ENCODE measurements around the gene MRNIP. TPM values are rescaled to one million over a fixed set of nuclear protein-coding genes. Genes with fewer than 3 reads are reported as not detected.
A peak's percentile ranks its signal among the peaks of the same experiment; 100 is the strongest.

MRNIP gene
- polyA plus RNA-seq, 1 donor (not counting 4 experiments of a cell fraction or from before 2014, with no cell fraction given), result 14.9 TPM

- TF ChIP-seq CTCF (optimal IDR thresholded peaks at IDR 0.05 in 1 of 3, IDR thresholded peaks at IDR 0.05 in 1 of 3, conservative IDR thresholded peaks at IDR 0.05 in 1 of 3; ENCODE audit: extremely low read depth in 1 of 3, insufficient read depth in 2 of 3, low read length in 3 of 3), result no peak
- TF ChIP-seq EZH2 (IDR thresholded peaks at IDR 0.05; ENCODE audit: low read length), result no peak
Observed at GRCh38 chr5:179795049-179795862, 63.4 kb downstream of the MRNIP start.

GRCh38 chr5:179794575-179794974 lies 64.0 kb downstream of the MRNIP start:
- H3K9me3 ChIP-seq (ENCODE audit: control insufficient read depth, low read depth, low read length), result no peaks in the 10 kb centered on the region
- peak overlapping the region; percentile 75 for H3K4me2 ChIP-seq (ENCODE audit: control insufficient read depth, extremely low read depth, insufficient read depth, low read depth, low read length)
- H3K79me2 ChIP-seq (ENCODE audit: control insufficient read depth, insufficient read depth, low read length), result no peaks in the 10 kb centered on the region
- no peaks in the 10 kb centered on the region for H3K27me3 ChIP-seq (ENCODE audit: control insufficient read depth, extremely low read depth, insufficient read depth, low read length)
- H2AFZ ChIP-seq (ENCODE audit: control insufficient read depth, low read length), result no peak overlapping the region
- H3K9ac ChIP-seq (ENCODE audit: control insufficient read depth, extremely low read depth, insufficient read depth, low read length), result no peak overlapping the region
- FAIRE-seq, result no peak
- no peaks in the 10 kb centered on the region for H3K9me1 ChIP-seq (ENCODE audit: control insufficient read depth, extremely low read depth, insufficient read depth, low read length)
- dilution Hi-C loops (cut with MboI; ENCODE audit: extremely low pct_ligation_motif_present, low sequenced_read_pairs), result no loop called here
- no peaks in the 10 kb centered on the region for H4K20me1 ChIP-seq (ENCODE audit: control insufficient read depth, extremely low read depth, insufficient read depth, low read length)
- TF ChIP-seq EZH2 (IDR thresholded peaks at IDR 0.05; ENCODE audit: low read length), result no peak
- H3K36me3 ChIP-seq (ENCODE audit: control insufficient read depth in 2 of 2, extremely low read depth in 1 of 2, insufficient read depth in 2 of 2, low read length in 2 of 2), result peaks cover 19 to 20% of the 10 kb centered on the region in 2 experiments
- DNase-seq (ENCODE audit: low read depth, low spot score), result no peak
- H3K4me1 ChIP-seq (ENCODE audit: control insufficient read depth, extremely low read depth, insufficient read depth, low read length), result peaks cover 22% of the 10 kb centered on the region
- H3K4me3 ChIP-seq (ENCODE audit: control insufficient read depth in 2 of 3, extremely low read depth in 1 of 3, insufficient read depth in 2 of 3, low read depth in 1 of 3, low read length in 3 of 3), result no peak overlapping the region
- no peak overlapping the region for H3K27ac ChIP-seq (ENCODE audit: control insufficient read depth, insufficient read depth, low read length)

More at GRCh38 chr5:179795049-179795862, 63.4 kb downstream of the MRNIP start:
- H3K27ac ChIP-seq (ENCODE audit: control insufficient read depth, insufficient read depth, low read length), result peak overlapping the region; percentile 40
- peak overlapping the region; percentile 40 to 64 (median 57) for H3K4me3 ChIP-seq (ENCODE audit: control insufficient read depth in 2 of 3, extremely low read depth in 1 of 3, insufficient read depth in 2 of 3, low read depth in 1 of 3, low read length in 3 of 3)
- no peak for DNase-seq (ENCODE audit: low read depth, low spot score)
- H3K27me3 ChIP-seq (ENCODE audit: control insufficient read depth, extremely low read depth, insufficient read depth, low read length), result no peaks in the 10 kb centered on the region
- H3K4me1 ChIP-seq (ENCODE audit: control insufficient read depth, extremely low read depth, insufficient read depth, low read length), result peaks cover 22% of the 10 kb centered on the region
- H3K4me2 ChIP-seq (ENCODE audit: control insufficient read depth, extremely low read depth, insufficient read depth, low read depth, low read length), result peak overlapping the region; percentile 75
- H4K20me1 ChIP-seq (ENCODE audit: control insufficient read depth, extremely low read depth, insufficient read depth, low read length), result no peaks in the 10 kb centered on the region
- peaks cover 24 to 25% of the 10 kb centered on the region in 2 experiments for H3K36me3 ChIP-seq (ENCODE audit: control insufficient read depth in 2 of 2, extremely low read depth in 1 of 2, insufficient read depth in 2 of 2, low read length in 2 of 2)
- peak overlapping the region; percentile 33 for H2AFZ ChIP-seq (ENCODE audit: control insufficient read depth, low read length)
- dilution Hi-C loops (cut with MboI; ENCODE audit: extremely low pct_ligation_motif_present, low sequenced_read_pairs), result no loop called here
- H3K9ac ChIP-seq (ENCODE audit: control insufficient read depth, extremely low read depth, insufficient read depth, low read length), result peak overlapping the region; percentile 65
- no peak for FAIRE-seq
- no peaks in the 10 kb centered on the region for H3K79me2 ChIP-seq (ENCODE audit: control insufficient read depth, insufficient read depth, low read length)
- H3K9me1 ChIP-seq (ENCODE audit: control insufficient read depth, extremely low read depth, insufficient read depth, low read length), result no peaks in the 10 kb centered on the region
- H3K9me3 ChIP-seq (ENCODE audit: control insufficient read depth, low read depth, low read length), result no peaks in the 10 kb centered on the region
